Activated gamma-delta T cell treated with Interleukin-2 at 50 U/mL for 16 hours (primary cell): ENCODE results near the gene RGL1.
A peak's percentile ranks its signal among the peaks of the same experiment; 100 is the strongest.

Experiments used
- DNase-seq: peaks from one replicate; pipeline ENCODE4 v3.0.0-alpha.2; 2020

Gene RGL1

GRCh38 chr1:183920651-183921050 is 115.7 kb downstream of the RGL1 start:
- no peak for DNase-seq

GRCh38 chr1:183922197-183922596 is 117.3 kb downstream of the RGL1 start:
- DNase-seq, result no peak

GRCh38 chr1:183925947-183926346 is 121.0 kb downstream of the RGL1 start:
- no peak for DNase-seq

GRCh38 chr1:183926983-183927382 is 122.1 kb downstream of the RGL1 start:
- DNase-seq, result no peak

GRCh38 chr1:183931646-183932271 is 126.8 kb downstream of the RGL1 start:
- no peak for DNase-seq

- DNase-seq, result no peak
Measured at GRCh38 chr1:183932412-183932811, 127.5 kb downstream of the RGL1 start.

- DNase-seq, result no peak
Measured at GRCh38 chr1:183933528-183934179, 128.7 kb downstream of the RGL1 start.

- DNase-seq, result no peak
Measured at GRCh38 chr1:183934314-183934713, 129.4 kb downstream of the RGL1 start.

GRCh38 chr1:183936009-183936408 is 131.1 kb downstream of the RGL1 start:
- no peak for DNase-seq

- DNase-seq, result no peak
Measured at GRCh38 chr1:183936791-183937190, 131.9 kb downstream of the RGL1 start.

- no peak for DNase-seq
Measured at GRCh38 chr1:183937611-183938010, 132.7 kb downstream of the RGL1 start.

- DNase-seq, result no peak
Measured at GRCh38 chr1:183941001-183941400, 136.1 kb downstream of the RGL1 start.

GRCh38 chr1:183942933-183943693 is 138.2 kb downstream of the RGL1 start:
- no peak for DNase-seq

- DNase-seq, result no peak
Measured at GRCh38 chr1:183945428-183946319, 140.8 kb downstream of the RGL1 start.

GRCh38 chr1:183946320-183946613 is 141.3 kb downstream of the RGL1 start:
- no peak for DNase-seq

- DNase-seq, result no peak
Measured at GRCh38 chr1:183947988-183948387, 143.1 kb downstream of the RGL1 start.

GRCh38 chr1:183952101-183952500 is 147.2 kb downstream of the RGL1 start:
- DNase-seq, result no peak

GRCh38 chr1:183953031-183953430 is 148.1 kb downstream of the RGL1 start:
- DNase-seq, result no peak

- no peak for DNase-seq
Measured at GRCh38 chr1:183954496-183954895, 149.6 kb downstream of the RGL1 start.

- peak; percentile 49 for DNase-seq
Measured at GRCh38 chr1:183956559-183957188, 151.8 kb downstream of the RGL1 start.

- no peak for DNase-seq
Measured at GRCh38 chr1:183957216-183957830, 152.4 kb downstream of the RGL1 start.

- DNase-seq, result no peak
Measured at GRCh38 chr1:183958958-183959357, 154.0 kb downstream of the RGL1 start.
